DOHH2 (cell line): ENCODE results near the gene AGR3.

Experiments used
- EZH2phosphoT487 ChIP-seq: fragments of 200-600 bp; sonication (generic); IDR thresholded peaks from 2 replicates; pipeline ENCODE4 v1.6.1; 2017; ENCODE audit warnings: borderline replicate concordance, mild to moderate bottlenecking, antibody characterized with exemption, low read length, moderate library complexity, mixed read lengths
- TF ChIP-seq, protein P1 (sequence below): fragments of 200-600 bp; sonication (generic); IDR thresholded peaks from one replicate; pipeline ENCODE4 v1.5.1; 2014; ENCODE audit warnings: antibody characterized with exemption, mild to moderate bottlenecking, low read depth, low read length; ENCODE audit not compliant: poor library complexity, severe bottlenecking

DNA sequence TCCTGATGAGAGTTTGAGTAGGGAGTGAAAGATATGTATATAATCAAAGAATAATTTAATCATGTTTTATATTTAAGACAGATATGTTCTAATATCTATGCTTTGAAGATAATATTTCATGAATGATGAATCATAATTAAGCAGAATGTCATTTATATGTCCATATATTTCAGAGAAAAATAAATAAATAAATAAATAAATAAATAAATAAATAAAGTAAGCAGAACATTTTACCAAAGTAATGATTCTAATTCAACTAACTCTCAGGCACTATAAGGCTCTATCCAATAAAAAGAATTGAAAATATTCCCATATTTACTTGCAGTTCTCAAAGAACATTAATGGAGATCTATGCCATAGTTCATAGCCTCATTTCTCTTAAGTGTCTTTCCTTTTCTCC, 36.0 kb downstream of the AGR3 start:
- TF ChIP-seq, protein P1, sequence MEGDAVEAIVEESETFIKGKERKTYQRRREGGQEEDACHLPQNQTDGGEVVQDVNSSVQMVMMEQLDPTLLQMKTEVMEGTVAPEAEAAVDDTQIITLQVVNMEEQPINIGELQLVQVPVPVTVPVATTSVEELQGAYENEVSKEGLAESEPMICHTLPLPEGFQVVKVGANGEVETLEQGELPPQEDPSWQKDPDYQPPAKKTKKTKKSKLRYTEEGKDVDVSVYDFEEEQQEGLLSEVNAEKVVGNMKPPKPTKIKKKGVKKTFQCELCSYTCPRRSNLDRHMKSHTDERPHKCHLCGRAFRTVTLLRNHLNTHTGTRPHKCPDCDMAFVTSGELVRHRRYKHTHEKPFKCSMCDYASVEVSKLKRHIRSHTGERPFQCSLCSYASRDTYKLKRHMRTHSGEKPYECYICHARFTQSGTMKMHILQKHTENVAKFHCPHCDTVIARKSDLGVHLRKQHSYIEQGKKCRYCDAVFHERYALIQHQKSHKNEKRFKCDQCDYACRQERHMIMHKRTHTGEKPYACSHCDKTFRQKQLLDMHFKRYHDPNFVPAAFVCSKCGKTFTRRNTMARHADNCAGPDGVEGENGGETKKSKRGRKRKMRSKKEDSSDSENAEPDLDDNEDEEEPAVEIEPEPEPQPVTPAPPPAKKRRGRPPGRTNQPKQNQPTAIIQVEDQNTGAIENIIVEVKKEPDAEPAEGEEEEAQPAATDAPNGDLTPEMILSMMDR, result no peak
- TF ChIP-seq EZH2phosphoT487, result no peak
